Measurements from ENCODE around the gene ANAPC16.
A peak's percentile ranks its signal among the peaks of the same experiment; 100 is the strongest.
"Not testable (repeated sequence)": the region's sequence is repeated elsewhere in the genome, so short reads cannot be mapped to it uniquely, and the experiment has no call there.

Gene ANAPC16

GRCh38 chr10:72218325-72218724 is 2.5 kb downstream of the ANAPC16 start:
- DNase-seq: no peak

DNA sequence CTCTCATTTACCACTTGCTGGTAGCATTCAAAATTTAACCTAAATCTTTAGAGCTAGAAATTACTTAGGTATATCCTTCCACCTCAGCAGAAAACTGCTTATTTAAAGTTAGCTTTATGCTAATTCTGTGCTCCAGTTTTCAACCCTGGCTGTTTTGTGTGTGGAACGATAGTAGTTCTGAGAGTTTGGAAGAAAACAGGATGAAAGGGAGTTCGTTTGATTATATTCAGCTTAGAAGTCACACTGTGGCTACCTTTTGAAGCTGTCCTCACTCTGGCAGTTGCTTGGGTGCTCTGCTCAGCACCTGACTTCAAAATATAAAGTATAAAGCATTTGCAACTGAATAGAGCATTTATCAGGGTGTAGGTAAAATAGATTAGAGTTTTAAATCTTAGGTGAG is 2.9 kb downstream of the ANAPC16 start:
- no peak for DNase-seq

GRCh38 chr10:72219235-72219814 is 3.5 kb downstream of the ANAPC16 start:
- DNase-seq: no peak

GRCh38 chr10:72220637-72221036 is 4.8 kb downstream of the ANAPC16 start:
- no peak for DNase-seq

GRCh38 chr10:72221278-72221677 is 5.5 kb downstream of the ANAPC16 start:
- DNase-seq: no peak

DNA sequence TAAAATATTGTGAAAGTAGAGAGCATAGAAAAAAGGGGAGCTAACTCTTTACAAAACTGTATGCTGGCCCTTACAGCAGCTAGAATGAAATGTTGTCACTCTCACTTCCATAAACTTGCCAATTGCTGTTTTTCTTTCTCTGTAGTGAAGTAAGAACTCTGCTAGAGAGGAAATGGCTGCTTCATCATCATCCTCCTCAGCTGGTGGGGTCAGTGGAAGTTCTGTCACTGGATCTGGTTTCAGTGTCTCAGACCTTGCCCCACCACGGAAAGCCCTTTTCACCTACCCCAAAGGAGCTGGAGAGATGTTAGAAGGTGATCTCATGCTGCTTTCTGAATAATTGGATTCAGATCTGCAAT is 7.9 kb downstream of the ANAPC16 start:
- no peak for DNase-seq

GRCh38 chr10:72224191-72224590 is 8.4 kb downstream of the ANAPC16 start:
- DNase-seq: not testable (repeated sequence)

DNA sequence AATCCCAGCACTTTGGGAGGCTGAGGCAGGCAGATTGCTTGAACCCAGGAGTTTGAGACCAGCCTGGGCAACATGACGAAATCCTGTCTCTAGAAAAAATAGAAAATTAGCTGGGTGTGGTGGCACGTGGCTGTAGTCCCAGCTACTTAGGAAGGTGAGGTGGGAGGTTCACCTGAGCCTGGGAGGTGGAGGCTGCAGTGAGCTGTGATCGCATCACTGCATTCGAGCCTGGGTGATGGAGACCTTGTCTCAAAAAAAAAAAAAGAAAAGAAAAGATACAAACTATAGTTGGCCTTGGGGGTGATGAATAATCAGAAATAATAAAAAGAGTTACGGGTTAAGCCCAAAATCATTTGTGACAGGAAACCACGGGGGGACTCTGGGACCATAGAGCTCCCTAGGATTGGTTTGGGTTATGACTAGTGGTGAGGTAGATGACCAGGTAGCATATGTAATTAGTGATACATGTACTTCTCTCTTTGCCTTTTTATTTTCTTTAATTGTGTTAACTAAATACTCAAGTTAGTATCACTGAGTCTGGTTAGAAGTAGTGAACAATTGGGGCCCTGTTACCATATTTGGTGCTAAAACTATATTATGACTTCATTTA is 10.7 kb downstream of the ANAPC16 start:
- no peak for DNase-seq

- DNase-seq: no peak
Observed at GRCh38 chr10:72227826-72228225, 12.0 kb downstream of the ANAPC16 start.

DNA sequence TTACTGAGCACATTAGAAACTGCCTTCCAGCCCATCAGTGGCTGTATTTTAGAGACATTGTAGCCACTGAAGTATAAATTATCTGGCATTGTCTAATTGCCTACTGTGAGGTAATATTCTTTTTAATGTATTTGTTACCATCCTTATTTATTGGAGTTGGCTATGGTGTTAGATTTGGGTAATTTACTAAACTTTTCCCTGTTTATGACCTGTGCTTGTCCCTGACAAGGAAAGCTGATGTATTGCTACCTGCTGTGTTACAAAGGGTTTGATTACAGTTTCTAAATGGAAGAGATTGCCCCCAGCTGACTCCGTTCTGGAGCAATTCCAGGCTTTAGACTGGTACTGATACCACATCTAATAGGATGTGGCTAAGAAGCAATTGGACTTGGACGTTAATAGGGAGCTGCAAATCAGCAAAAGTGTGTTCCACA is 12.5 kb downstream of the ANAPC16 start:
- DNase-seq: peak; percentile 85

GRCh38 chr10:72229261-72230251 is 13.7 kb downstream of the ANAPC16 start:
- peak; percentile 76 for DNase-seq

DNA sequence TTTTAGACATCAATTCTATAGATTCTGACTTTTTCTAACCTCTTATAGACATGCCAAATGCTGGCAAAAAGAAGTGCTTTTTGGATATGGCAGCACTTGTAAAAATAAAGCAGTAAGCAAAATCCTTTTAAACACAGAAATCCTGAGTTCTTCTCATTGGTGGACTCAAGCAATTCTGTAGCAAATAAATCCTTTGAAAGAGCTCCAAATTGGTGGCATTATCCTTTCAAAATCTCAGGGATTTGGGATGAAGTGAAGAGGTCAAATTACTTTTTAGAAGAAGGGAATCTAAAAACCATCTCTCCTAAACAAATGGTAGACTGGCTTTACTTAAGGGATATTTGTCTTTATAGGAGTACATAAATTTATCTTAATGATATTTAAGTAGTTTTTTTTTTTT is 17.8 kb downstream of the ANAPC16 start:
- no peak for DNase-seq

DNA sequence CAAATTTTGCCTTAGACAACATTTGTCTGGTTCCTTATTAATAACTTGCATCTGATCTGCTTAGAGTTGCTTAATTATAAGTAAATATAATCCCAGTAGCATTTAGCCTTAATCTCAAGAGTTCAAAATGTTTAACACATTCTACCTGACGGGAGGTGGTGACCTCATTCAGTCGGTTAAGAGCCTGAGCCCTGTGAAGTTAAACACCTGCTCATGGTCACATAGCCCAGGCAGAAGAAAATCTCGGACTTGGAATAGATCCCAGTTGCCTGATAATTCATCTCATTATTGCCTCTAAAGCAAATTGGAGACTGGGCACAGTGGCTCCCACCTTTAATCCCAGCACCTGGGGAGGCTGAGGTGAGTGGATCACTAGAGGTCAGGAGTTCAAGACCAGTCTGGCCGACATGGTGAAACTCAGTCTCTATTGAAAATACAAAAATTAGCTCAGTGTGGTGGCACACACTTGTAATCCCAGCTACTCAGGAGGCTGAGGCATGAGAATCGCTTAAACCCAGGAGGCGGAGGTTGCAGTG is 18.8 kb downstream of the ANAPC16 start:
- DNase-seq: peak; percentile 35

- no peak for DNase-seq
Observed at GRCh38 chr10:72235544-72236279, 19.9 kb downstream of the ANAPC16 start.

GRCh38 chr10:72238392-72239175 is 22.8 kb downstream of the ANAPC16 start:
- DNase-seq: no peak

GRCh38 chr10:72239409-72239808 is 23.6 kb downstream of the ANAPC16 start:
- DNase-seq: no peak

- DNase-seq: no peak
Observed at GRCh38 chr10:72240371-72240770, 24.6 kb downstream of the ANAPC16 start.

- DNase-seq: no peak
Observed at GRCh38 chr10:72241691-72242252, 26.0 kb downstream of the ANAPC16 start.

DNA sequence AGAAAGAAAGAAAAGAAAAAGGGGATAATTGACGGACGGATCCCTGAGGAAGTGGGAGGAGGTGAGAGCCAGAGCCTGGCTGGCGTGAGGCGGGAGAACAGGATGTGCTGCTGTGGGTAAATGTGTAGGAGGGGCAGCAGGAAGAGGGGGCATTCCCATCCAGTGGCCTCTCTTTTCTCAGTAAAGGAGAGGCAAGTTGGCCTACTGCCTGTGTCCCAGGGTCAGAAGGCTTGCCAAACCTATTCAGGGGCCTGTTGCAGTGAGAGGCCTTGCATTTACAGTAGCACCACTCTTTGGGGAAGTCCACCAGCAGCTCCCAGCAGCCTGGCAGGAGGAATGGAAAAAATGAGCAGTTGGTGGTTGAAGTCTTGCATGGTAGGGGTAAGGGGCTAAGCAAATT is 26.9 kb downstream of the ANAPC16 start:
- no peak for DNase-seq

DNA sequence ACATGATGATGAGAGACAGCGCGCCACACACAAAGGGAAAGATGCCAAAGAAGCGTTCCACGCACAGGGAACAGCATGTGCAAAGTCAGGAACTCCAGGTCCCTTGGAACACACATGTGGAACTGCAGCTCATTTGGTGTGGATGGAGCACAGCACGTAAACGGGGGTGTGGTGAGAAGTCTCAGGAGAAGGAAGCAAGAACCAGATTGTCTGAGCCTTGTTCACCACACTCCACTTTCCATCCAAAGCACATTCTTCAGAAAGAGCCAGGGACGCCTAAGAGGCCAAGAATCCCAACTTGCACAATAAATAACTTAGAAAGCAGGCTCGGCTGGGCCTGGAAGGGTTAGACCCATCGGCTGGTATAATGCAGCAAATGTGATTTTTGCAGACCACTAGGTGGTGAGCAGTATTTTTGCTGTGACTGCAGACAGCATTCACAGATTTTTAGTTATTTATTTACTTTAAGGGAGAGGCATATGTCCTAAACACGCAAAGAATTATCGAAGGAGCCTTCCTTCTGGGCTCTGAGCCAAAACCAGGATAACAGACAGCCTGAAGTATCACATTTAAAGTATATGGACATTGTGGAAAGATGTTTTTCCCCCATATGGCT is 28.1 kb downstream of the ANAPC16 start:
- DNase-seq: no peak

DNA sequence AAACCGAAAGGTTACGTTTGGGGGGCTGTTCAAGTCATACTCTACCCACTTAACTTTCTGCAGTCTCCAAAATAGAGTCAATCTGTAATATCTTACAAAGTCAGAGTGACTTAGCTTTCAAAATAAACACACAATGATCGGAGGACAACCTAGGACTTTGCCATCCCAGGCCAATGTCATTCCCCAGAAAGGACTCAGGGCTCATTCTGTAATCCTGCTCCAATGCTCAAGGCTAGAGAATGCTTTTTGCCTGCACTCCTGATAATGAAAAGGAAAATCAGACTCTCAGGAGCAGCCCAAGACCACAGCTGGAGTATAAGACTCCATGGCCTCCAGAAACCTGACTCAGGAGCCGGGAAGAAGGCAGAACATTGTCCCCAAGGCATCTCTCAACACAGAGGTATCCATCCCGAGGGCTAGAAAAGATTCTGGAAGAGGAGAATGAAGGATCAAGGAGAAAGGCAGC is 28.8 kb downstream of the ANAPC16 start:
- no peak for DNase-seq
